Measurements from ENCODE around the gene POU2AF1.
"Not testable (repeated sequence)": the region's sequence is repeated elsewhere in the genome, so short reads cannot be mapped to it uniquely, and the experiment has no call there.

The POU2AF1 gene

DNA sequence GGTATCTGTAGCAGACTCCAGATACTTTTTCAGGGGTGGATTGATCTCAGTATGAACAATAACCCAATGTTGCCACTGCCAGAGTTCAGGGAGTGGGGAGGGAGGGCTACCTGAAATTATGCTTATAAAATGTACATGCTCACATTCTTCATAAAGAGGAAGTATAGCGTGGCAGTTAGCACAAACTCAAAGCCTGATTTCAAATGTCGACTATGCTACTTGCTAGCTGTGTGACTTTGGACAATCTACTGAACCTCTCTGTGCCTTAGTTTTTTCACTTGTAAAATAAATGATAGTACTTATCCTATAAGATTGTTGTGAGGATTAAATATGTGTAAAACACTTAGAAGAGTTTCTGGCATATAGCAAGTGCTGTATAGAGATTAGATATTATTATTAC, 26.5 kb upstream of the POU2AF1 start:
- in situ Hi-C loops (cut with MboI; ENCODE audit: low sequenced_read_pairs) = no loop called here

DNA sequence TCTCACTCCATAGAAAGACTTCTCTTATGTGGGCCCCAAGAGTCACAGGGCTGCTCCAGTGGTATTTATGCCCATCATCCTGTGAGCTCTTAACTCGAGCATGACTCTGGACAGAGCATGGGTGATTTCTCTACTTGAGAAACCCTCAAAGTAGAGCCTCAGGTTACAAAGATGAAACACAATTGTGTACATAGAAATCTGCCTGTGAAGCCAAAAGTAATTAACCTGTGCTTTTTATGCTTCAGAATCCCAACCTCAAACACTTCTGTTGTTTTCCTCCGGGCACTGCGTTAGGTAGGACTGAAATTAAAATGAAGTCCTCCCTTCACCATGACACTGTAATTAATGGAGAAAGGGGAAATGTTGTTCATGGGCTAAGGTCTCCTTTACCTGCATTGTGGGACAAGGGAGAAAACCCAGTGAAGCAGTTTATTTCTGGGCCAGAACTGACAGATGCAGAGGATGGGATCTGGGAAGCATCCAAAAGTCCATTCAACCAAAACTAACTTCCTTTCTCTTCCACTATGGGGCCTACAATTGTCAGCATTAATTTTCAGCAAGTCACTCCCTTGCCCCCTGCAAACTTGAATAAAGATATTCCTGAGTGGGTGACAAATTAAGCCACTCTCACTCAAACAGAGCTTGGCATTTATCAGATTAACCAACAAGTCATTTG, 24.1 kb upstream of the POU2AF1 start:
- Histone ChIP-seq H3K9me3 (no peaks in the 10 kb centered on the region), H3K4me3 (no peak overlapping the region), H3K4me1 (no peaks in the 10 kb centered on the region), H3K36me3 (replicated peaks) (no peaks in the 10 kb centered on the region), H3K27me3 (ENCODE audit: low read depth) (peaks cover 3% of the 10 kb centered on the region; the same call in 1 of the 2 replicates)
- in situ Hi-C loops (cut with MboI; ENCODE audit: low sequenced_read_pairs) = no loop called here
- no peak for DNase-seq (ENCODE audit: low spot score in 2 of 2)

More for the DNA sequence above, 26.5 kb upstream of the POU2AF1 start:
- Histone ChIP-seq H3K36me3 (replicated peaks) (no peaks in the 10 kb centered on the region), H3K27me3 (ENCODE audit: low read depth) (peaks cover 3% of the 10 kb centered on the region; the same call in 1 of the 2 replicates), H3K4me1 (no peaks in the 10 kb centered on the region), H3K4me3 (no peak overlapping the region), H3K9me3 (no peaks in the 10 kb centered on the region)
- no peak for DNase-seq (ENCODE audit: low spot score in 2 of 2)

- no peaks in the 10 kb centered on the region for H3K4me1 ChIP-seq
- no peaks in the 10 kb centered on the region for H3K36me3 ChIP-seq (replicated peaks)
- no peaks in the 10 kb centered on the region for H3K9me3 ChIP-seq
- no peak for DNase-seq (ENCODE audit: low spot score in 2 of 2)
- H3K27me3 ChIP-seq (ENCODE audit: low read depth) = peaks cover 3% of the 10 kb centered on the region; the same call in 1 of the 2 replicates
- in situ Hi-C loops (cut with MboI; ENCODE audit: low sequenced_read_pairs) = no loop called here
- H3K4me3 ChIP-seq = no peak overlapping the region
These were observed 23.3 kb upstream of the POU2AF1 start for GRCh38 chr11:111402411-111402810.

DNA sequence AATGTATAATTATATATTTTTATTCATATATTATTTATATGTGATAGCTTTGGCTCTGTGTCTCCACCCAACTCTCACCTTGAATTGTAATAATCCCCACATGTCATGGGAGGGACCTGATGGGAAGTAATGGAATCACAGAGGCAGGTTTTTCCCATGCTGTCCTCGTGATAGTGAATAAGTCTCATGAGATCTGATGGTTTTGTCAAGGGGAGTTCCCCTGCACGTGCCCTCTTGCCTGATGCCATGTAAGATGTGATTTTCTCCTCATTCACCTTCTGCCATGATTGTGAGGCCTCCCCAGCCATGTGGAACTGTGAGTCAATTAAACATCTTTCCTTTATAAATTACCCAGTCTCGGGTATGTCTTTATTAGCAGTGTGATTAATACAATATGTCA, 22.9 kb upstream of the POU2AF1 start:
- in situ Hi-C loops (cut with MboI; ENCODE audit: low sequenced_read_pairs); H3K27me3 ChIP-seq (ENCODE audit: low read depth); H3K4me3 ChIP-seq; H3K4me1 ChIP-seq; DNase-seq (ENCODE audit: low spot score in 2 of 2); H3K36me3 ChIP-seq (replicated peaks); H3K9me3 ChIP-seq: not testable (repeated sequence)

DNA sequence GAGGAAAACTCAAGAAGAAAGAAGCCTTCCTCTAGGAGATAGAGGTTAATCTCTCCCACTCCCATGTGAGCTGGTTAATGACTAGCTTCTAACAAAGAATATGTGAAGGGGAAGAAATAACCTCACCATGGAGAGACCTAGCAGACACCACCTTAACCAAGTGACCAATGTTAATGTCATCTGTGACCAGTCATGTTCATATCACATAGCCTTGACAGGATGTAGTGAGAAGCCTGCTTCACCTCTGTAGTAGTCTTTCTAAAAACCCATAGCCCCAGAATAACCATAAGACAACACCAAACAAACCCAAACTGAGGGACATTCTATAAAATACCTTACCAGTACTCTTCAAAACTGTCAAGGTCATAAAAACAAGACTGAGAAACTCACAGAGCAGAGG, 21.5 kb upstream of the POU2AF1 start:
- in situ Hi-C loops (cut with MboI; ENCODE audit: low sequenced_read_pairs) = no loop called here
- no peaks in the 10 kb centered on the region for H3K9me3 ChIP-seq
- DNase-seq (ENCODE audit: low spot score in 2 of 2) = no peak

DNA sequence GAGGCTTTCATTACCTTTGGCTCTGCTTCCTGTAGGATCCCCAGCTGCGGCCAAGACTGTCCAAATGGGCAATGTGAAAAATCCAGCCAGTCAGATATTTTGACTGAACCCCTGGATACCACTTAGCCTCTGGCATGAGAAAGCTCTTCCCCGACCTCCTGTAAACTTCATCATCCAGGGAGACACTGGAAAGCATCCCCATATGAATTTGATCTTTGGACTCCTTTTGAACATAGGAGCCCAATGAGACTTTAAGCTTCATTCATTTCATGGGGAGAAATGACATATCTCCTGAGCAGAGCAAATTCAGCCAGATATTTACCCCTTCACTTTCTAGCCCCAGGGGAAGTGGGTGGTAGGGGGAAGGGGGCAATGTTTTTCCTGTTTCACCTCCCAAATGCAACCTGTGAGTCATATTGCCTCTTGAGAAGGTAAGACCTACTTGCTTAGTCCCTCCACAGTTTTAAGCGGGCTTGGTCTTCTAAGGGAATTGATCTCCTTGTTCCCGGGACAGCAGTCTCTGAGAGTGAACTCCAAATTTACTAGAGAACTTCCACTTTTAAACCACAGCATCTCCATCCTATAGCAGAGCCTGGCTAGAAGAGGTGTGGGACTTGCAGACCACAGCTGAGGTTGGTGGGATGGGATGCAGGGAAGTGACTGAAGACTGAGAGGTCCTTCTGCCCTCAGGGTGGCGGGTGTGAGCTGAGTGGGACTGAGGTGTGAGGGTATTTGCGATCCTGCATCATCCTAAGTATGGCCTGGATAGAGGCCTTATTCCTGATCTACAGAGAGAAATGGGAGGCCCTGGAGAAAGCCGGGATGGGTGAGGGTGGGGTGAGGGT, 20.3 kb upstream of the POU2AF1 start:
- no peak overlapping the region for H3K4me3 ChIP-seq
- H3K9me3 ChIP-seq = no peaks in the 10 kb centered on the region
- H3K27me3 ChIP-seq (ENCODE audit: low read depth) = peaks cover 3% of the 10 kb centered on the region; the same call in 1 of the 2 replicates
- no peaks in the 10 kb centered on the region; the same call in 1 of the 2 replicates for H3K4me1 ChIP-seq
- DNase-seq (ENCODE audit: low spot score in 2 of 2) = no peak
- H3K36me3 ChIP-seq (replicated peaks) = no peaks in the 10 kb centered on the region
- in situ Hi-C loops (cut with MboI; ENCODE audit: low sequenced_read_pairs) = no loop called here

More for the DNA sequence above, 21.5 kb upstream of the POU2AF1 start:
- Histone ChIP-seq H3K4me1 (no peaks in the 10 kb centered on the region; the same call in 1 of the 2 replicates), H3K4me3 (no peak overlapping the region), H3K36me3 (replicated peaks) (no peaks in the 10 kb centered on the region), H3K27me3 (ENCODE audit: low read depth) (peaks cover 3% of the 10 kb centered on the region; the same call in 1 of the 2 replicates)

DNA sequence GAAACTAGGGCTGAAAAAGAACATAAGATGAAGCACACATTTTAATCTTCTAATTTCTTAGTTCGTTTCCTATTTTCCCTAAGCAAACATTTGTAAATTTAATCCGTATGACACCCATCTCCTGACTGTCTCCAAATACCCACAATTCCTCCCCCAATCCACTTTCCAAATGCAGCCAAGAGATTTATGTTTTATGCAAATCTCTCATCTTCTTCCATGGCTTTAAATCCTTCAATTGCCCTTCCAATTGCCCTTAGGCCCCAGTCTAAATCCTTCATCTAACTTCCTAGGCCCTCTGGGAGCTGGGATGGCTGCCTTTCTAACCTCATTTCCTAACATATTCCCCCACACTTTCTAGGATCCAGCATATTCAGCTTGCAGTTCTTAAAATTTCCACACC, 18.0 kb upstream of the POU2AF1 start:
- in situ Hi-C loops (cut with MboI; ENCODE audit: low sequenced_read_pairs) = no loop called here
- no peak for DNase-seq (ENCODE audit: low spot score in 2 of 2)
- no peak overlapping the region for H3K4me3 ChIP-seq
- H3K27me3 ChIP-seq (ENCODE audit: low read depth) = peaks cover 3% of the 10 kb centered on the region; the same call in 1 of the 2 replicates
- no peaks in the 10 kb centered on the region for H3K9me3 ChIP-seq
- H3K36me3 ChIP-seq (replicated peaks) = no peaks in the 10 kb centered on the region
- H3K4me1 ChIP-seq = no peaks in the 10 kb centered on the region; the same call in 1 of the 2 replicates

DNA sequence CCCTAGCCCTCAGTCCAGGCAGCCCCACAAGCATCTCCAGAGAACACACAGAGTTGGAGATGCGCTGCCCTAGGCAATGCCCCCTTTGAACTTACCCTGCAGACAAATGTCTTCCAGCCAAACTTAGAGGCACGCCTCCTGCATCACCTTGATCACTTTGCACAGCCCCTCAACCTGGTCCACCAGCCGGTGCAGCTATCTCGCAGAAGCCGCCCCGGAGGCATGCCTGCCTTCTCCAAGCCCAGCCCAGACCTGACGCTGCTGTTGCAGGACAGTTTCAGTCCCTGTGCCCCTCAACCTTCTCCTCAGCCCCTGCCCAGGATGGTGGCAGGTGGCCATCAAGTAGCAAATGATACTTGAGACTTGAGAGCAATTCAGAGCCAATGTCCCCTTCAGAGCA, 16.7 kb upstream of the POU2AF1 start:
- Histone ChIP-seq H3K4me3 (no peak overlapping the region), H3K36me3 (replicated peaks) (no peaks in the 10 kb centered on the region), H3K27me3 (ENCODE audit: low read depth) (0 out of 2 replicates have a peak, but pooled peaks cover 2% of the 10 kb centered on the region), H3K4me1 (no peaks in the 10 kb centered on the region; the same call in 1 of the 2 replicates), H3K9me3 (no peaks in the 10 kb centered on the region)
- in situ Hi-C loops (cut with MboI; ENCODE audit: low sequenced_read_pairs) = no loop called here
- no peak for DNase-seq (ENCODE audit: low spot score in 2 of 2)

GRCh38 chr11:111395081-111395480, 16.0 kb upstream of the POU2AF1 start:
- no peaks in the 10 kb centered on the region for H3K36me3 ChIP-seq (replicated peaks)
- H3K4me1 ChIP-seq = no peaks in the 10 kb centered on the region; the same call in 1 of the 2 replicates
- no peaks in the 10 kb centered on the region for H3K9me3 ChIP-seq
- no peak overlapping the region for H3K4me3 ChIP-seq
- no peak for DNase-seq (ENCODE audit: low spot score in 2 of 2)
- H3K27me3 ChIP-seq (ENCODE audit: low read depth) = 0 out of 2 replicates have a peak, but pooled peaks cover 2% of the 10 kb centered on the region
- in situ Hi-C loops (cut with MboI; ENCODE audit: low sequenced_read_pairs) = no loop called here

DNA sequence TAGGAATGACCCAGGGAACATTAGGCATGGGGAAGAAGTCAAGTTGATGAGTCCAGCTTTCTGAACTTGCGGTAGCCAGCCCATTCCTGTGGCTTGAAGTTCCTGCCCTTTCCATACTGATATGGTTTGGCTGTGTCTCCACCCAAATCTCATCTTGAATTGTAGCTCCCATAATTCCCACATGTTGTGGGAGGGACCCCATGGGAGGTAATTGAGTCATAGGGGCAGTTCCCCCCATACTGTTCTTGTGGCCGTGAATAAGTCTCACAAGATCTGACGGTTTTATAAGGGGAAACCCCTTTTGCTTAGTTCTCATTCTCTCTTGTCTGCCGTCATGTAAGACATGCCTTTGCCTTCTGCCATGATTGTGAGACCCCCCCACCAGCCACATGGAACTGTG, 15.1 kb upstream of the POU2AF1 start:
- DNase-seq (ENCODE audit: low spot score in 2 of 2); H3K36me3 ChIP-seq (replicated peaks); H3K4me3 ChIP-seq; H3K9me3 ChIP-seq; in situ Hi-C loops (cut with MboI; ENCODE audit: low sequenced_read_pairs); H3K27me3 ChIP-seq (ENCODE audit: low read depth); H3K4me1 ChIP-seq: not testable (repeated sequence)

GRCh38 chr11:111393585-111393984, 14.5 kb upstream of the POU2AF1 start:
- no peak for DNase-seq (ENCODE audit: low spot score in 2 of 2)
- Histone ChIP-seq H3K9me3 (no peaks in the 10 kb centered on the region), H3K4me3 (no peak overlapping the region), H3K36me3 (replicated peaks) (no peaks in the 10 kb centered on the region), H3K27me3 (ENCODE audit: low read depth) (0 out of 2 replicates have a peak, but pooled peaks cover 2% of the 10 kb centered on the region), H3K4me1 (no peaks in the 10 kb centered on the region; the same call in 1 of the 2 replicates)
- in situ Hi-C loops (cut with MboI; ENCODE audit: low sequenced_read_pairs) = no loop called here

DNA sequence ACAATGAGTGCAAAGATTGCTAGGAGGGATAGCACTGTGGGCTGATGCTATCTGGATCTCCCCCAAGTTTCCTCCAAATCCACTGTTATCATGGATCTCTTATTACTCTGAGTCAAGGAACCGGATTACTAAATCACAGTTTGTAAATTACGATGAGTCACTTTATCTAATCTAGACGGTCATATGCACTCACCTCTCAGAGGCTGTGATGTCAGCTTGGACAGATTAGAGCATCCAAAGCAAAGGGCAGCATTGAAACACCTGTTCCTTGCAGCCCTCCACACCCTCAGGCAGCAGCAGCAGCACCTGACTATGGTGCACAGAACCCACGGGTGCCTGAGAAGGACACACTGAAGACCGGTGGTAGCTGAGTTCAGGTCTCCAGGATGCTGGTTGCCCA, 14.0 kb upstream of the POU2AF1 start:
- Histone ChIP-seq H3K9me3 (no peaks in the 10 kb centered on the region), H3K36me3 (replicated peaks) (no peaks in the 10 kb centered on the region), H3K27me3 (ENCODE audit: low read depth) (0 out of 2 replicates have a peak, but pooled peaks cover 2% of the 10 kb centered on the region), H3K4me1 (no peaks in the 10 kb centered on the region; the same call in 1 of the 2 replicates), H3K4me3 (no peak overlapping the region)
- DNase-seq (ENCODE audit: low spot score in 2 of 2) = no peak
- in situ Hi-C loops (cut with MboI; ENCODE audit: low sequenced_read_pairs) = no loop called here

DNA sequence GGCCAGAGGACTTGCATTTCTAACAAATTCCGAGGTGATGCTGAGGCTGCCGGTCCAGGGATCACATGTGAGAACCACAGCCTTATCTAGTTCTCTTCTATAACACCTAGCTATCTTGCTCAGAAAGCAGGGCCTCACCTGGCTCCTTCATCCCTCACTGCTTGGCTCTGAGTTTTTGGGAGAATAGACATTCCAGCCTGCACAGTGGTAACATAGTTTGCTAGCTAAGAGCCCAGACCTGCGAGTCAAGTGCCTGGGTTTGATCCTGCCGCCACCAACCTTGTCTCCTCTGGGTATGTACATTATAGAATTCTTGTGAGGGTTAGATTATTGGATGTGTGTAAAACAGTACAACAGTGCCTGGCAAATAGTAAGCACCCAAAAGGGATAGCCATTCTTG, 13.5 kb upstream of the POU2AF1 start:
- in situ Hi-C loops (cut with MboI; ENCODE audit: low sequenced_read_pairs) = no loop called here
- Histone ChIP-seq H3K27me3 (ENCODE audit: low read depth) (0 out of 2 replicates have a peak, but pooled peaks cover 2% of the 10 kb centered on the region), H3K4me1 (no peaks in the 10 kb centered on the region; the same call in 1 of the 2 replicates), H3K9me3 (no peaks in the 10 kb centered on the region), H3K4me3 (no peak overlapping the region), H3K36me3 (replicated peaks) (no peaks in the 10 kb centered on the region)
- DNase-seq (ENCODE audit: low spot score in 2 of 2) = no peak
